H9 (cell line): ENCODE data around the gene MEN1. TPM values are rescaled to one million over a fixed set of nuclear protein-coding genes. Genes with fewer than 3 reads are reported as not detected.

ENCODE experiments used
- DNase-seq: peaks from one replicate; pipeline ENCODE4 v3.0.0-alpha.2; 2017
- H2AFZ ChIP-seq: one replicate; pipeline ENCODE4 v1.6.1; 2013; ENCODE audit warnings: mild to moderate bottlenecking, low read length, control low read depth, moderate library complexity
- H2AK5ac ChIP-seq: 2 replicates; pipeline ENCODE4 v1.6.1; 2013; ENCODE audit warnings: low read length, control low read depth, mixed read lengths; ENCODE audit not compliant: insufficient read length
- H2BK120ac ChIP-seq: one replicate; pipeline ENCODE4 v1.6.1; 2013; ENCODE audit warnings: low read depth, mild to moderate bottlenecking, low read length, control low read depth, inconsistent platforms; ENCODE audit not compliant: poor library complexity, severe bottlenecking
- H2BK12ac ChIP-seq: 2 replicates; pipeline ENCODE4 v1.6.1; 2013; ENCODE audit warnings: low read length, control low read depth, mixed read lengths, low read depth; ENCODE audit not compliant: insufficient read length
- H2BK15ac ChIP-seq: 2 replicates; pipeline ENCODE4 v1.6.1; 2013; ENCODE audit warnings: low read depth, low read length, control low read depth
- H2BK20ac ChIP-seq: one replicate; pipeline ENCODE4 v1.6.1; 2013; ENCODE audit warnings: low read depth, mild to moderate bottlenecking, low read length, control low read depth, inconsistent platforms; ENCODE audit not compliant: poor library complexity, severe bottlenecking
- H2BK5ac ChIP-seq: 2 replicates; pipeline ENCODE4 v1.6.1; 2013; ENCODE audit warnings: low read length, control low read depth, mixed read lengths; ENCODE audit not compliant: insufficient read length
- H3K14ac ChIP-seq: 2 replicates; pipeline ENCODE4 v1.6.1; 2013; ENCODE audit warnings: low read length, control low read depth; ENCODE audit not compliant: insufficient read depth
- H3K18ac ChIP-seq: 2 replicates; pipeline ENCODE4 v1.6.1; 2013; ENCODE audit warnings: low read depth, mild to moderate bottlenecking, mixed read lengths, low read length, control low read depth; ENCODE audit not compliant: insufficient read length
- H3K23ac ChIP-seq: 2 replicates; pipeline ENCODE4 v1.6.1; 2013; ENCODE audit warnings: low read length, control low read depth, mixed read lengths, low read depth; ENCODE audit not compliant: insufficient read length
- H3K23me2 ChIP-seq: 2 replicates; pipeline ENCODE4 v1.6.1; 2013; ENCODE audit warnings: low read depth, mild to moderate bottlenecking, mixed read lengths, low read length, control low read depth; ENCODE audit not compliant: insufficient read length, poor library complexity, severe bottlenecking
- H3K27ac ChIP-seq: 2 replicates; pipeline ENCODE4 v1.5.1; 2013; ENCODE audit warnings: low read length, control low read depth, mixed read lengths, low read depth; ENCODE audit not compliant: insufficient read length
- H3K27me3 ChIP-seq: 2 replicates; pipeline ENCODE4 v1.6.1; 2013; ENCODE audit warnings: low read length, control low read depth, inconsistent platforms; ENCODE audit not compliant: insufficient read depth
- H3K4ac ChIP-seq: 2 replicates; pipeline ENCODE4 v1.6.1; 2013; ENCODE audit warnings: low read depth, mild to moderate bottlenecking, control low read depth, inconsistent platforms, low read length, moderate library complexity
- H3K4me1 ChIP-seq: 2 replicates; pipeline ENCODE4 v1.6.1; 2013; ENCODE audit warnings: low read length, control low read depth, inconsistent platforms; ENCODE audit not compliant: insufficient read depth
- H3K4me2 ChIP-seq: 2 replicates; pipeline ENCODE4 v1.6.1; 2013; ENCODE audit warnings: low read length, control low read depth, mixed read lengths; ENCODE audit not compliant: insufficient read length, insufficient read depth
- H3K56ac ChIP-seq: 2 replicates; pipeline ENCODE4 v1.6.1; 2013; ENCODE audit warnings: low read depth, mild to moderate bottlenecking, mixed read lengths, low read length, control low read depth; ENCODE audit not compliant: insufficient read length
- H3K79me1 ChIP-seq: 2 replicates; pipeline ENCODE4 v1.6.1; 2013; ENCODE audit warnings: low read depth, mild to moderate bottlenecking, moderate library complexity, low read length, control low read depth, inconsistent platforms; ENCODE audit not compliant: insufficient read depth, poor library complexity, severe bottlenecking
- H3K79me2 ChIP-seq: 2 replicates; pipeline ENCODE4 v1.6.1; 2013; ENCODE audit warnings: low read length, control low read depth, inconsistent platforms; ENCODE audit not compliant: insufficient read depth
- H3K9ac ChIP-seq: 2 replicates; pipeline ENCODE4 v1.6.1; 2013; ENCODE audit warnings: low read length, control low read depth, mixed read lengths; ENCODE audit not compliant: insufficient read length; ENCODE audit errors: extremely low read depth
- H3K9me3 ChIP-seq: one replicate; pipeline ENCODE4 v1.6.1; 2013; ENCODE audit warnings: low read depth, low read length, inconsistent platforms; ENCODE audit not compliant: control insufficient read depth
- H3T11ph ChIP-seq: one replicate; pipeline ENCODE4 v1.6.1; 2013; ENCODE audit warnings: mild to moderate bottlenecking, low read length, control low read depth, inconsistent platforms
- H4K20me1 ChIP-seq: one replicate; pipeline ENCODE4 v1.6.1; 2013; ENCODE audit not compliant: control insufficient read depth, insufficient read length, insufficient read depth
- H4K5ac ChIP-seq: 2 replicates; pipeline ENCODE4 v1.6.1; 2013; ENCODE audit warnings: low read depth, mild to moderate bottlenecking, mixed read lengths, low read length, control low read depth; ENCODE audit not compliant: insufficient read length
- H4K8ac ChIP-seq: replicated peaks from 2 replicates; pipeline ENCODE4 v1.6.1; 2013; ENCODE audit warnings: low read length, control low read depth, mixed read lengths, low read depth; ENCODE audit not compliant: insufficient read length
- H4K91ac ChIP-seq: 2 replicates; pipeline ENCODE4 v1.6.1; 2013; ENCODE audit warnings: low read depth, mild to moderate bottlenecking, moderate library complexity, mixed read lengths, low read length, control low read depth; ENCODE audit not compliant: insufficient read length
- H3K27ac Mint-ChIP-seq, 3 experiments: 2 replicates in 2 of 3; 3 replicates in 1 of 3; pipeline ENCODE4 v1.8.0; 2020 to 2021; ENCODE audit warnings: mixed read lengths in 3 of 3, mild to moderate bottlenecking in 1 of 3, moderate library complexity in 1 of 3
- H3K27me3 Mint-ChIP-seq: 2 replicates; pipeline ENCODE4 v1.8.0; 2021; ENCODE audit warnings: low read depth, mild to moderate bottlenecking, moderate library complexity, mixed read lengths
- H3K36me3 Mint-ChIP-seq, 3 experiments: 2 replicates in 2 of 3; 3 replicates in 1 of 3; pipeline ENCODE4 v1.8.0; 2020 to 2021; ENCODE audit warnings: low read depth in 3 of 3, mixed read lengths in 3 of 3; ENCODE audit not compliant: insufficient read depth in 1 of 3
- H3K4me1 Mint-ChIP-seq, 2 experiments: 2 replicates each; pipeline ENCODE4 v1.8.0; 2020; ENCODE audit warnings: mixed read lengths in 2 of 2
- H3K4me3 Mint-ChIP-seq, 2 experiments: 2 replicates in 1 of 2; 3 replicates in 1 of 2; pipeline ENCODE4 v1.8.0; 2020 to 2021; ENCODE audit warnings: mild to moderate bottlenecking in 2 of 2, mixed read lengths in 2 of 2, moderate library complexity in 1 of 2
- H3K9me3 Mint-ChIP-seq, 2 experiments: 2 replicates in 1 of 2; 3 replicates in 1 of 2; pipeline ENCODE4 v1.8.0; 2020; ENCODE audit warnings: mild to moderate bottlenecking in 2 of 2, mixed read lengths in 2 of 2, moderate library complexity in 1 of 2
- WGBS: extraction: QIAGEN DNeasy Blood & Tissue Kit; methylation state at CpG from one replicate; pipeline ENCODE4 v1.1.7; 2013; ENCODE audit warnings: missing lambda C conversion rate, low lambda C conversion rate, mixed read lengths; ENCODE audit not compliant: insufficient read length; ENCODE audit errors: extremely low coverage; 5-methylcytosine and 5-hydroxymethylcytosine counted together
- total RNA-seq: library from RNA; stranded (reverse); gene quantifications from 2 replicates; pipeline ENCODE4 v1.2.1, GENCODE V29; 2021
- TF ChIP-seq, protein P1 (sequence below): fragments of 200-600 bp; sonication (generic); conservative IDR thresholded peaks from 3 replicates; pipeline ENCODE4 v1.8.0; 2021; ENCODE audit warnings: antibody characterized with exemption, mild to moderate bottlenecking

The MEN1 gene
- total RNA-seq, 1 experiment from 2014 or later = 49.9 TPM

DNA sequence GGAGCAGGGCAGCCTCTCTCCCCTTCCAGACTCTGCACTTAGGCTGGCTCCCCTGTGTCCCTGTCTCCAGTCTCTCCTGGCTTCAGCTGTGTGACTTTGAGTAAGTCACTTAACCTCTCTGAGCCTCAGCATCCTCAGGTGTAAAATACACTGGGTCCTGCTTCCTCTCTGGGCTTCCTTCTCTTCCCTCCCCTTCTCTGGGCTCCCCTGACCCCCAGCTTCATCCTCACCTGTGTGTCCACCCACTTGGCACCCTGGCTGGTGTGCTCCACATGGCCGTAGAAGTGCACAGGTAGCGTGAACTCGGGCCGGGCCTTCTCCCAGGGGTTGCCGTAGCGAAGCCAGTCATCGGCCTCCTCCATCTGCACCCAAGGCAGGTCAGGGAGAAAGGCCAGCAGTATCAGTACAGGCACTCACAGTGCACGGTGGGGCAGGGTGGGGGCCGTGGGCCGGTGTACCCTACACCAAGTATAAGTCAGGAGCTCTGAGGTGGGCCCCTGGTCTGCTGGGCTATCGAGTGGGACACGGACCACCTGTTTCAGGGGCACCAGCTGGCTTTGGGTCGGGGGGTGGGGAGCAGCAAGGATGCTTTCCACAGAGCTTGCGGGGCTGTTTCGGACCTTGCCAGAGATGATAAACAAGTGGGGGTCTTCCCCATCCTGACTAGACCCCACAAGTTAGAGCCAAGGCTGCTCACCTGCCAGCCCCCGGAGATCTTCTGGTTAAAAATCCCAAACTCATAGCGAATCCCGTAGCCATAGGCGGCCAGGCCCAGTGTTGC, 52.6 kb downstream of the MEN1 start:
- Histone ChIP-seq H4K8ac (no peak overlapping the region), H3K9me3 (no peaks in the 10 kb centered on the region), H3K27me3 (no peaks in the 10 kb centered on the region), H4K5ac (no peak overlapping the region), H3K23ac (no peak overlapping the region), H4K20me1 (no peaks in the 10 kb centered on the region), H3K79me2 (no peaks in the 10 kb centered on the region), H3K79me1 (no peaks in the 10 kb centered on the region), H3K23me2 (no peaks in the 10 kb centered on the region), H2BK5ac (no peak overlapping the region), H2AK5ac (no peak overlapping the region), H2BK20ac (no peak overlapping the region), H3T11ph (no peak overlapping the region), H4K91ac (no peak overlapping the region), H2BK120ac (no peak overlapping the region), H3K27ac (no peak overlapping the region), H3K4me1 (peaks cover 4% of the 10 kb centered on the region; the same call in 1 of the 2 replicates), H2AFZ (no peak overlapping the region), H3K4ac (no peak overlapping the region), H3K9ac (no peak overlapping the region), H3K18ac (no peak overlapping the region), H3K56ac (no peak overlapping the region), H3K14ac (no peak overlapping the region), H2BK15ac (no peak overlapping the region), H2BK12ac (no peak overlapping the region), H3K4me2 (no peak overlapping the region)
- Mint-ChIP-seq H3K9me3 (no peaks in the 10 kb centered on the region; a peak in 1 of 5 replicates), H3K36me3 (peaks cover 0 to 14% (median 8%) of the 10 kb centered on the region in 3 experiments; a peak in 3 of 7 replicates), H3K27ac (no peak overlapping the region; a peak in 1 of 7 replicates), H3K4me1 (peaks cover 39 to 63% of the 10 kb centered on the region in 2 experiments), H3K27me3 (no peaks in the 10 kb centered on the region; the same call in 1 of the 2 replicates), H3K4me3 (peak overlapping the region in 1 of 2 experiments; percentile 34; a peak in 1 of 5 replicates)
- TF ChIP-seq, protein P1, sequence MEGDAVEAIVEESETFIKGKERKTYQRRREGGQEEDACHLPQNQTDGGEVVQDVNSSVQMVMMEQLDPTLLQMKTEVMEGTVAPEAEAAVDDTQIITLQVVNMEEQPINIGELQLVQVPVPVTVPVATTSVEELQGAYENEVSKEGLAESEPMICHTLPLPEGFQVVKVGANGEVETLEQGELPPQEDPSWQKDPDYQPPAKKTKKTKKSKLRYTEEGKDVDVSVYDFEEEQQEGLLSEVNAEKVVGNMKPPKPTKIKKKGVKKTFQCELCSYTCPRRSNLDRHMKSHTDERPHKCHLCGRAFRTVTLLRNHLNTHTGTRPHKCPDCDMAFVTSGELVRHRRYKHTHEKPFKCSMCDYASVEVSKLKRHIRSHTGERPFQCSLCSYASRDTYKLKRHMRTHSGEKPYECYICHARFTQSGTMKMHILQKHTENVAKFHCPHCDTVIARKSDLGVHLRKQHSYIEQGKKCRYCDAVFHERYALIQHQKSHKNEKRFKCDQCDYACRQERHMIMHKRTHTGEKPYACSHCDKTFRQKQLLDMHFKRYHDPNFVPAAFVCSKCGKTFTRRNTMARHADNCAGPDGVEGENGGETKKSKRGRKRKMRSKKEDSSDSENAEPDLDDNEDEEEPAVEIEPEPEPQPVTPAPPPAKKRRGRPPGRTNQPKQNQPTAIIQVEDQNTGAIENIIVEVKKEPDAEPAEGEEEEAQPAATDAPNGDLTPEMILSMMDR = no peak
- no CpG with 5 or more reads among the region's 19 CpGs for WGBS
- DNase-seq = no peak
